ENCODE data around the gene RIN3. TPM values are rescaled to one million over a fixed set of nuclear protein-coding genes. Genes with fewer than 3 reads are reported as not detected.

Gene RIN3
- total and polyA plus RNA-seq, 10 of the 15 experiments (the other 5 are each of a cell fraction or from before 2014, with no cell fraction given), result 0.91 to 23.3 (median 6.3) TPM

GRCh38 chr14:92519246-92520101 is 5.9 kb downstream of the RIN3 start (continued):
- no peak for TF ChIP-seq RELB (IDR thresholded peaks at IDR 0.05; ENCODE audit: low read depth)
- no peak for TF ChIP-seq PAX5 (IDR thresholded peaks at IDR 0.05; ENCODE audit: borderline replicate concordance, low read depth, low read length)
- no peak for TF ChIP-seq RUNX3 (IDR thresholded peaks at IDR 0.05; ENCODE audit: low read length)
- no peak for TF ChIP-seq CHD1 (IDR thresholded peaks at IDR 0.05; ENCODE audit: low read depth, low read length)
- no peak for TF ChIP-seq NR2F1 (conservative IDR thresholded peaks at IDR 0.05)
- no peak for TF ChIP-seq JUNB (IDR thresholded peaks at IDR 0.05)
- no peak for TF ChIP-seq GABPA (IDR thresholded peaks at IDR 0.05; ENCODE audit: low read depth)
- no peak for TF ChIP-seq ESRRA (IDR thresholded peaks at IDR 0.05; ENCODE audit: low read length)
- TF ChIP-seq BACH1 (IDR thresholded peaks at IDR 0.05; ENCODE audit: borderline replicate concordance), result no peak

GRCh38 chr14:92520102-92521057 is 6.8 kb downstream of the RIN3 start:
- no peaks in the 10 kb centered on the region for H3K27me3 ChIP-seq (replicated peaks in 1 of 2; ENCODE audit: control insufficient read depth in 2 of 2, insufficient read depth in 2 of 2, low read length in 1 of 2)
- CTCF ChIA-PET, result no interaction called here
- RAD21 ChIA-PET (ENCODE audit: unreplicated experiment), result no interaction called here
- no peaks in the 10 kb centered on the region; the same call in 2 of the 3 replicates for H3K9me3 ChIP-seq (replicated peaks; ENCODE audit: control insufficient read depth, insufficient read depth, low read length)
- DNase-seq (ENCODE audit: low read depth, low spot score) (no peak), ATAC-seq (peak; percentile 52), FAIRE-seq (no peak)
- in situ Hi-C loops (cut with MboI) (no loop called here), intact Hi-C loops (cut with micrococcal nuclease; ENCODE audit: unreplicated experiment) (no loop called here)
- no peak overlapping the region for H3K9ac ChIP-seq (ENCODE audit: control insufficient read depth, insufficient read depth, low read length)
- 72% methylated on average over 17 of the region's 17 CpGs for WGBS (ENCODE audit: insufficient coverage, insufficient replicate concordance, low lambda C conversion rate, missing lambda C conversion rate)
- peaks cover 2% of the 10 kb centered on the region; the same call in 1 of the 2 replicates for H3K79me2 ChIP-seq (ENCODE audit: control insufficient read depth, insufficient read depth, low read length)
- POLR2A ChIA-PET, result no interaction called here
- H3K4me1 ChIP-seq (ENCODE audit: control insufficient read depth, insufficient read depth, low read length), result peaks cover 2% of the 10 kb centered on the region; the same call in 1 of the 2 replicates
- no peaks in the 10 kb centered on the region for H4K20me1 ChIP-seq (ENCODE audit: control insufficient read depth, insufficient read depth)
- H2AFZ ChIP-seq (ENCODE audit: control insufficient read depth, low read depth, low read length), result no peak overlapping the region
- no peak overlapping the region for H3K27ac ChIP-seq (ENCODE audit: control insufficient read depth, insufficient read depth)
- SMC1A ChIA-PET (ENCODE audit: uncharacterized antibody, unreplicated experiment), result interaction anchor here (0.9 to 1.0 kb wide), 2 partner anchors 14 to 56 kb away, joined by 3 read pairs; no protein-coding TSS in a partner anchor
- no peaks in the 10 kb centered on the region for H3K36me3 ChIP-seq (ENCODE audit: control insufficient read depth in 2 of 2, insufficient read depth in 2 of 2, low read length in 1 of 2)
- no peak for TF ChIP-seq GABPA (IDR thresholded peaks at IDR 0.05; ENCODE audit: low read depth)
- TF ChIP-seq, protein P1, sequence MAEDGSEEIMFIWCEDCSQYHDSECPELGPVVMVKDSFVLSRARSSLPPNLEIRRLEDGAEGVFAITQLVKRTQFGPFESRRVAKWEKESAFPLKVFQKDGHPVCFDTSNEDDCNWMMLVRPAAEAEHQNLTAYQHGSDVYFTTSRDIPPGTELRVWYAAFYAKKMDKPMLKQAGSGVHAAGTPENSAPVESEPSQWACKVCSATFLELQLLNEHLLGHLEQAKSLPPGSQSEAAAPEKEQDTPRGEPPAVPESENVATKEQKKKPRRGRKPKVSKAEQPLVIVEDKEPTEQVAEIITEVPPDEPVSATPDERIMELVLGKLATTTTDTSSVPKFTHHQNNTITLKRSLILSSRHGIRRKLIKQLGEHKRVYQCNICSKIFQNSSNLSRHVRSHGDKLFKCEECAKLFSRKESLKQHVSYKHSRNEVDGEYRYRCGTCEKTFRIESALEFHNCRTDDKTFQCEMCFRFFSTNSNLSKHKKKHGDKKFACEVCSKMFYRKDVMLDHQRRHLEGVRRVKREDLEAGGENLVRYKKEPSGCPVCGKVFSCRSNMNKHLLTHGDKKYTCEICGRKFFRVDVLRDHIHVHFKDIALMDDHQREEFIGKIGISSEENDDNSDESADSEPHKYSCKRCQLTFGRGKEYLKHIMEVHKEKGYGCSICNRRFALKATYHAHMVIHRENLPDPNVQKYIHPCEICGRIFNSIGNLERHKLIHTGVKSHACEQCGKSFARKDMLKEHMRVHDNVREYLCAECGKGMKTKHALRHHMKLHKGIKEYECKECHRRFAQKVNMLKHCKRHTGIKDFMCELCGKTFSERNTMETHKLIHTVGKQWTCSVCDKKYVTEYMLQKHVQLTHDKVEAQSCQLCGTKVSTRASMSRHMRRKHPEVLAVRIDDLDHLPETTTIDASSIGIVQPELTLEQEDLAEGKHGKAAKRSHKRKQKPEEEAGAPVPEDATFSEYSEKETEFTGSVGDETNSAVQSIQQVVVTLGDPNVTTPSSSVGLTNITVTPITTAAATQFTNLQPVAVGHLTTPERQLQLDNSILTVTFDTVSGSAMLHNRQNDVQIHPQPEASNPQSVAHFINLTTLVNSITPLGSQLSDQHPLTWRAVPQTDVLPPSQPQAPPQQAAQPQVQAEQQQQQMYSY (CRISPR knock-in tag; IDR thresholded peaks at IDR 0.05), result no peak
- no peak for TF ChIP-seq CBX3 (IDR thresholded peaks at IDR 0.05; ENCODE audit: borderline replicate concordance, low read depth)
- peak; percentile 25; the same call in 1 of the 2 replicates for TF ChIP-seq RUNX3 (IDR thresholded peaks at IDR 0.05; ENCODE audit: low read length)
- H3K4me2 ChIP-seq (ENCODE audit: control insufficient read depth, insufficient read depth), result no peak overlapping the region
- BruUV-seq (replicated peaks), result no TSS peak
- H3K4me3 ChIP-seq, result no peak overlapping the region
